ENCODE data around the gene FAM193A.
A peak's percentile ranks its signal among the peaks of the same experiment; 100 is the strongest.

The FAM193A gene

GRCh38 chr4:2691952-2692435 is 155.5 kb downstream of the FAM193A start:
- TF ChIP-seq, protein P1, sequence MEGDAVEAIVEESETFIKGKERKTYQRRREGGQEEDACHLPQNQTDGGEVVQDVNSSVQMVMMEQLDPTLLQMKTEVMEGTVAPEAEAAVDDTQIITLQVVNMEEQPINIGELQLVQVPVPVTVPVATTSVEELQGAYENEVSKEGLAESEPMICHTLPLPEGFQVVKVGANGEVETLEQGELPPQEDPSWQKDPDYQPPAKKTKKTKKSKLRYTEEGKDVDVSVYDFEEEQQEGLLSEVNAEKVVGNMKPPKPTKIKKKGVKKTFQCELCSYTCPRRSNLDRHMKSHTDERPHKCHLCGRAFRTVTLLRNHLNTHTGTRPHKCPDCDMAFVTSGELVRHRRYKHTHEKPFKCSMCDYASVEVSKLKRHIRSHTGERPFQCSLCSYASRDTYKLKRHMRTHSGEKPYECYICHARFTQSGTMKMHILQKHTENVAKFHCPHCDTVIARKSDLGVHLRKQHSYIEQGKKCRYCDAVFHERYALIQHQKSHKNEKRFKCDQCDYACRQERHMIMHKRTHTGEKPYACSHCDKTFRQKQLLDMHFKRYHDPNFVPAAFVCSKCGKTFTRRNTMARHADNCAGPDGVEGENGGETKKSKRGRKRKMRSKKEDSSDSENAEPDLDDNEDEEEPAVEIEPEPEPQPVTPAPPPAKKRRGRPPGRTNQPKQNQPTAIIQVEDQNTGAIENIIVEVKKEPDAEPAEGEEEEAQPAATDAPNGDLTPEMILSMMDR (conservative IDR thresholded peaks at IDR 0.05; ENCODE audit: low read depth) = no peak
- POLR2A ChIA-PET (ENCODE audit: low non-redundant PET) = interaction anchor here (0.6 kb wide), 1 partner anchor 14 kb away, joined by 8 read pairs; no protein-coding TSS in a partner anchor
- no peak for DNase-seq (ENCODE audit: low spot score)
- H3K27ac ChIP-seq = no peak overlapping the region
- CTCF ChIA-PET = interaction anchor here (0.6 kb wide), 1 partner anchor 13 kb away, joined by 7 read pairs; no protein-coding TSS in a partner anchor

GRCh38 chr4:2694691-2695090 is 158.2 kb downstream of the FAM193A start:
- CTCF ChIA-PET = no interaction called here
- DNase-seq (ENCODE audit: low spot score) = no peak
- no peak overlapping the region for H3K27ac ChIP-seq
- TF ChIP-seq, protein P1 (conservative IDR thresholded peaks at IDR 0.05; ENCODE audit: low read depth) = no peak
- POLR2A ChIA-PET (ENCODE audit: low non-redundant PET) = no interaction called here

- H3K27ac ChIP-seq = no peak overlapping the region
- ChIA-PET CTCF (no interaction called here), POLR2A (ENCODE audit: low non-redundant PET) (no interaction called here)
- TF ChIP-seq, protein P1 (conservative IDR thresholded peaks at IDR 0.05; ENCODE audit: low read depth) = no peak
- DNase-seq (ENCODE audit: low spot score) = no peak
Measured at GRCh38 chr4:2695346-2696060, 159.1 kb downstream of the FAM193A start.

- POLR2A ChIA-PET (ENCODE audit: low non-redundant PET) = no interaction called here
- CTCF ChIA-PET = interaction anchor here (0.8 kb wide), 1 partner anchor 10 kb away, joined by 3 read pairs; no protein-coding TSS in a partner anchor
- TF ChIP-seq, protein P1 (conservative IDR thresholded peaks at IDR 0.05; ENCODE audit: low read depth) = no peak
- H3K27ac ChIP-seq = peak overlapping the region; percentile 19; the same call in 1 of the 2 replicates
- no peak for DNase-seq (ENCODE audit: low spot score)
Measured at GRCh38 chr4:2696423-2696822, 160.0 kb downstream of the FAM193A start.

- POLR2A ChIA-PET (ENCODE audit: low non-redundant PET) = no interaction called here
- TF ChIP-seq, protein P1 (conservative IDR thresholded peaks at IDR 0.05; ENCODE audit: low read depth) = no peak
- CTCF ChIA-PET = no interaction called here
- H3K27ac ChIP-seq = peak overlapping the region; percentile 40
- DNase-seq (ENCODE audit: low spot score) = no peak
Measured at GRCh38 chr4:2697995-2698414, 161.6 kb downstream of the FAM193A start.

DNA sequence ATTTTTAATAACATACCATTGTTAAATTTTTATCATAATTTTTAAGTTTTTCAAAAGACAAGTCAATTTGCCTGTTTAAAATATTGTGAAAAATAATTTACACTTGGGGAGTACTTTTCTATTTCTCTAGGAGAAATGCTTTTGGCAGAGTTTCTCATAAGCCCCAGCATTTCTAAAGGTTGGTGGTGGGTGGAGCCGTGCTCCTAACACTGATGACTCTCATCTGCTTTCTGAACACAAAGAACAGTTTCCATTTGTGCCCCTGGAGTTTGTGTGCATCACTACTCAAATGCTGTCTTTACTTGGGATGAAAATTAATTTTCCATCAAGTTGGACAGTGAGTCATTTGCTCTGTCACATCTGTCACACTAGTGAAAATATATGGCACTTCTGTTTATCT is 162.1 kb downstream of the FAM193A start:
- DNase-seq (ENCODE audit: low spot score) = no peak
- TF ChIP-seq, protein P1 (conservative IDR thresholded peaks at IDR 0.05; ENCODE audit: low read depth) = no peak
- H3K27ac ChIP-seq = no peak overlapping the region
- ChIA-PET CTCF (no interaction called here), POLR2A (ENCODE audit: low non-redundant PET) (no interaction called here)
